ENCODE measurements around the gene INSIG1.

INSIG1 gene

GRCh38 chr7:155305231-155305904, 7.7 kb downstream of the INSIG1 start:
- Mint-ChIP-seq H3K27ac (peak overlapping the region; percentile 4 to 38), H3K27me3 (no peaks in the 10 kb centered on the region), H3K4me3 (no peak overlapping the region), H3K4me1 (ENCODE audit: low read depth in 2 of 2) (peaks cover 11 to 24% of the 10 kb centered on the region in 2 donors), H3K9me3 (no peaks in the 10 kb centered on the region), H3K36me3 (ENCODE audit: insufficient read depth) (peaks cover 75% of the 10 kb centered on the region)
- DNase-seq: no peak
- ATAC-seq (replicated peaks): no peak

- Mint-ChIP-seq H3K4me3 (no peak overlapping the region), H3K27me3 (no peaks in the 10 kb centered on the region), H3K36me3 (ENCODE audit: insufficient read depth) (peaks cover 81% of the 10 kb centered on the region), H3K9me3 (no peaks in the 10 kb centered on the region), H3K4me1 (ENCODE audit: low read depth in 2 of 2) (peaks cover 3 to 11% of the 10 kb centered on the region in 2 donors), H3K27ac (peak overlapping the region in 1 of 2 donors; percentile 55)
- no peak for ATAC-seq (replicated peaks)
- DNase-seq: no peak
These were observed 9.2 kb downstream of the INSIG1 start for GRCh38 chr7:155306673-155307470.

- no peaks in the 10 kb centered on the region for H3K9me3 Mint-ChIP-seq
- H3K36me3 Mint-ChIP-seq (ENCODE audit: insufficient read depth): peaks cover 71% of the 10 kb centered on the region
- H3K27ac Mint-ChIP-seq: no peak overlapping the region
- DNase-seq (no peak), ATAC-seq (replicated peaks) (no peak)
- no peaks in the 10 kb centered on the region for H3K27me3 Mint-ChIP-seq
- peaks cover 3 to 11% of the 10 kb centered on the region in 2 donors for H3K4me1 Mint-ChIP-seq (ENCODE audit: low read depth in 2 of 2)
- H3K4me3 Mint-ChIP-seq: no peak overlapping the region
These were observed 10.8 kb downstream of the INSIG1 start for GRCh38 chr7:155308330-155309020.

GRCh38 chr7:155309021-155309338, 11.3 kb downstream of the INSIG1 start:
- DNase-seq (no peak), ATAC-seq (replicated peaks) (no peak)
- Mint-ChIP-seq H3K9me3 (no peaks in the 10 kb centered on the region), H3K4me3 (no peak overlapping the region), H3K27me3 (no peaks in the 10 kb centered on the region), H3K27ac (no peak overlapping the region), H3K4me1 (ENCODE audit: low read depth in 2 of 2) (peaks cover 3 to 11% of the 10 kb centered on the region in 2 donors), H3K36me3 (ENCODE audit: insufficient read depth) (peaks cover 66% of the 10 kb centered on the region)

GRCh38 chr7:155310425-155311114, 12.9 kb downstream of the INSIG1 start:
- DNase-seq: no peak
- peaks cover 0 to 11% of the 10 kb centered on the region in 2 donors for H3K4me1 Mint-ChIP-seq (ENCODE audit: low read depth in 2 of 2)
- no peak overlapping the region for H3K4me3 Mint-ChIP-seq
- no peaks in the 10 kb centered on the region for H3K9me3 Mint-ChIP-seq
- no peaks in the 10 kb centered on the region for H3K27me3 Mint-ChIP-seq
- H3K36me3 Mint-ChIP-seq (ENCODE audit: insufficient read depth): peaks cover 50% of the 10 kb centered on the region
- H3K27ac Mint-ChIP-seq: no peak overlapping the region
- no peak for ATAC-seq (replicated peaks)

GRCh38 chr7:155311826-155312537, 14.3 kb downstream of the INSIG1 start:
- Mint-ChIP-seq H3K27me3 (no peaks in the 10 kb centered on the region), H3K4me3 (no peak overlapping the region), H3K9me3 (no peaks in the 10 kb centered on the region), H3K4me1 (ENCODE audit: low read depth in 2 of 2) (peaks cover 0 to 9% of the 10 kb centered on the region in 2 donors), H3K36me3 (ENCODE audit: insufficient read depth) (peaks cover 40% of the 10 kb centered on the region), H3K27ac (peak overlapping the region; percentile 55 to 69)
- ATAC-seq (replicated peaks) (no peak), DNase-seq (no peak)

GRCh38 chr7:155312633-155313032, 15.0 kb downstream of the INSIG1 start:
- peak overlapping the region in 1 of 2 donors; percentile 55 for H3K27ac Mint-ChIP-seq
- DNase-seq (no peak), ATAC-seq (replicated peaks) (no peak)
- no peaks in the 10 kb centered on the region for H3K9me3 Mint-ChIP-seq
- peaks cover 0 to 4% of the 10 kb centered on the region in 2 donors for H3K4me1 Mint-ChIP-seq (ENCODE audit: low read depth in 2 of 2)
- H3K4me3 Mint-ChIP-seq: no peak overlapping the region
- H3K36me3 Mint-ChIP-seq (ENCODE audit: insufficient read depth): peaks cover 37% of the 10 kb centered on the region
- no peaks in the 10 kb centered on the region for H3K27me3 Mint-ChIP-seq

GRCh38 chr7:155313096-155313495, 15.4 kb downstream of the INSIG1 start:
- peaks cover 0 to 4% of the 10 kb centered on the region in 2 donors for H3K4me1 Mint-ChIP-seq (ENCODE audit: low read depth in 2 of 2)
- H3K4me3 Mint-ChIP-seq: no peak overlapping the region
- no peak for DNase-seq
- no peaks in the 10 kb centered on the region for H3K27me3 Mint-ChIP-seq
- no peak overlapping the region for H3K27ac Mint-ChIP-seq
- no peak for ATAC-seq (replicated peaks)
- peaks cover 33% of the 10 kb centered on the region for H3K36me3 Mint-ChIP-seq (ENCODE audit: insufficient read depth)
- H3K9me3 Mint-ChIP-seq: no peaks in the 10 kb centered on the region

GRCh38 chr7:155315977-155316376, 18.3 kb downstream of the INSIG1 start:
- DNase-seq (no peak), ATAC-seq (replicated peaks) (no peak)
- no peaks in the 10 kb centered on the region for H3K4me1 Mint-ChIP-seq (ENCODE audit: low read depth in 2 of 2)
- H3K4me3 Mint-ChIP-seq: no peak overlapping the region
- H3K27ac Mint-ChIP-seq: no peak overlapping the region
- no peaks in the 10 kb centered on the region for H3K9me3 Mint-ChIP-seq
- H3K36me3 Mint-ChIP-seq (ENCODE audit: insufficient read depth): peaks cover 5% of the 10 kb centered on the region
- no peaks in the 10 kb centered on the region for H3K27me3 Mint-ChIP-seq

GRCh38 chr7:155316427-155317113, 18.9 kb downstream of the INSIG1 start:
- no peaks in the 10 kb centered on the region for H3K9me3 Mint-ChIP-seq
- H3K4me1 Mint-ChIP-seq (ENCODE audit: low read depth in 2 of 2): no peaks in the 10 kb centered on the region
- no peaks in the 10 kb centered on the region for H3K36me3 Mint-ChIP-seq (ENCODE audit: insufficient read depth)
- H3K27me3 Mint-ChIP-seq: no peaks in the 10 kb centered on the region
- no peak overlapping the region for H3K4me3 Mint-ChIP-seq
- DNase-seq (no peak), ATAC-seq (replicated peaks) (no peak)
- H3K27ac Mint-ChIP-seq: no peak overlapping the region

GRCh38 chr7:155317114-155317434, 19.4 kb downstream of the INSIG1 start:
- Mint-ChIP-seq H3K9me3 (no peaks in the 10 kb centered on the region), H3K4me3 (no peak overlapping the region), H3K36me3 (ENCODE audit: insufficient read depth) (no peaks in the 10 kb centered on the region), H3K4me1 (ENCODE audit: low read depth in 2 of 2) (no peaks in the 10 kb centered on the region), H3K27ac (no peak overlapping the region), H3K27me3 (no peaks in the 10 kb centered on the region)
- ATAC-seq (replicated peaks) (no peak), DNase-seq (no peak)

- Mint-ChIP-seq H3K9me3 (no peaks in the 10 kb centered on the region), H3K4me1 (ENCODE audit: low read depth in 2 of 2) (no peaks in the 10 kb centered on the region), H3K27ac (no peak overlapping the region), H3K27me3 (no peaks in the 10 kb centered on the region), H3K36me3 (ENCODE audit: insufficient read depth) (no peaks in the 10 kb centered on the region), H3K4me3 (no peak overlapping the region)
- DNase-seq (no peak), ATAC-seq (replicated peaks) (no peak)
These were observed 20.6 kb downstream of the INSIG1 start for GRCh38 chr7:155318245-155318644.
